Fibroblast of lung (primary cell): ENCODE measurements around the gene MRPL24.

Experiments used
- CTCF ChIP-seq, 2 donors: IDR thresholded peaks in 1 of 2; conservative IDR thresholded peaks in 1 of 2; 1 replicate in 1 of 2; 2 replicates in 1 of 2; pipeline ENCODE4 v1.5.1; 2011 to 2012; ENCODE audit warnings: low read length in 2 of 2, control low read depth in 1 of 2, inconsistent platforms in 1 of 2, low read depth in 1 of 2, mild to moderate bottlenecking in 1 of 2
- EZH2 ChIP-seq: IDR thresholded peaks from 2 replicates; pipeline ENCODE4 v1.5.1; 2012; ENCODE audit warnings: low read length, control low read depth, mild to moderate bottlenecking; ENCODE audit errors: missing control alignments

GRCh38 chr1:156785458-156785857, 44.6 kb upstream of the MRPL24 start:
- TF ChIP-seq CTCF (conservative IDR thresholded peaks at IDR 0.05 in 1 of 2, IDR thresholded peaks at IDR 0.05 in 1 of 2; ENCODE audit: low read depth in 1 of 2, low read length in 2 of 2) (no peak), EZH2 (no peak)
